Epithelial cell of esophagus (primary cell): ENCODE measurements around the gene UQCC2.

Source experiments
- DNase-seq: peaks from one replicate; pipeline ENCODE4 v3.0.0; 2010; ENCODE audit warnings: low read depth
- H3K4me3 ChIP-seq: 2 replicates; pipeline ENCODE4 v1.5.1; 2011; ENCODE audit warnings: mild to moderate bottlenecking, low read length, control low read depth
- TF ChIP-seq, protein P1 (sequence below): IDR thresholded peaks from 2 replicates; pipeline ENCODE4 v1.5.1; 2011; ENCODE audit warnings: low read depth, mild to moderate bottlenecking, low read length, control low read depth, inconsistent platforms; ENCODE audit not compliant: insufficient read depth; ENCODE audit errors: missing control alignments

The UQCC2 gene

DNA sequence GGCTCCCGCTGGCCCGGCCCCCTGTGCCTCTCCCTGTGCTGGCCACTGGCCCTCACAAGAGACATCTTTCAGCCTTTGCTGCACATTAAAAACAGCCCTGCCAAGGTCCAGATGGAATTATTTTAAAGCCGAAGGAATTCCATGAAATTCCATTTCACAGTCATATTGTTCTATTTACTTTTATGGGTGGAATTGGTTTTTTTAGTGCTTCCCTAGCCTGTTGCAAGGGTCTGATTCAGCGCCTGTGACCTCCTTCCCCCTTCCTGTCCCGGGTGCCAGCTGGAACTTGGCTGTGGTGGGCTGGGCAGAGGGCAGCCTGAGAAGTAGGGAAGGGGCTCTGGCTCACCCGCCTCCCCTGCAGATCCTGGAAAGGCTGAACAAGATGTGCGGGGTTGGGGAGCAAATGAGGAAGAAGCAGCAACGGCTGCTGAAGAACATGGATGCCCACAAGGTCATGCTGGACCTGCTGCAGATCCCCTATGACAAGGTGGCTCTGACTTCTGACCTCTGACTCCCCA, 34.3 kb downstream of the UQCC2 start:
- no peak for DNase-seq
- TF ChIP-seq, protein P1, sequence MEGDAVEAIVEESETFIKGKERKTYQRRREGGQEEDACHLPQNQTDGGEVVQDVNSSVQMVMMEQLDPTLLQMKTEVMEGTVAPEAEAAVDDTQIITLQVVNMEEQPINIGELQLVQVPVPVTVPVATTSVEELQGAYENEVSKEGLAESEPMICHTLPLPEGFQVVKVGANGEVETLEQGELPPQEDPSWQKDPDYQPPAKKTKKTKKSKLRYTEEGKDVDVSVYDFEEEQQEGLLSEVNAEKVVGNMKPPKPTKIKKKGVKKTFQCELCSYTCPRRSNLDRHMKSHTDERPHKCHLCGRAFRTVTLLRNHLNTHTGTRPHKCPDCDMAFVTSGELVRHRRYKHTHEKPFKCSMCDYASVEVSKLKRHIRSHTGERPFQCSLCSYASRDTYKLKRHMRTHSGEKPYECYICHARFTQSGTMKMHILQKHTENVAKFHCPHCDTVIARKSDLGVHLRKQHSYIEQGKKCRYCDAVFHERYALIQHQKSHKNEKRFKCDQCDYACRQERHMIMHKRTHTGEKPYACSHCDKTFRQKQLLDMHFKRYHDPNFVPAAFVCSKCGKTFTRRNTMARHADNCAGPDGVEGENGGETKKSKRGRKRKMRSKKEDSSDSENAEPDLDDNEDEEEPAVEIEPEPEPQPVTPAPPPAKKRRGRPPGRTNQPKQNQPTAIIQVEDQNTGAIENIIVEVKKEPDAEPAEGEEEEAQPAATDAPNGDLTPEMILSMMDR, result no peak
- no peak overlapping the region for H3K4me3 ChIP-seq

DNA sequence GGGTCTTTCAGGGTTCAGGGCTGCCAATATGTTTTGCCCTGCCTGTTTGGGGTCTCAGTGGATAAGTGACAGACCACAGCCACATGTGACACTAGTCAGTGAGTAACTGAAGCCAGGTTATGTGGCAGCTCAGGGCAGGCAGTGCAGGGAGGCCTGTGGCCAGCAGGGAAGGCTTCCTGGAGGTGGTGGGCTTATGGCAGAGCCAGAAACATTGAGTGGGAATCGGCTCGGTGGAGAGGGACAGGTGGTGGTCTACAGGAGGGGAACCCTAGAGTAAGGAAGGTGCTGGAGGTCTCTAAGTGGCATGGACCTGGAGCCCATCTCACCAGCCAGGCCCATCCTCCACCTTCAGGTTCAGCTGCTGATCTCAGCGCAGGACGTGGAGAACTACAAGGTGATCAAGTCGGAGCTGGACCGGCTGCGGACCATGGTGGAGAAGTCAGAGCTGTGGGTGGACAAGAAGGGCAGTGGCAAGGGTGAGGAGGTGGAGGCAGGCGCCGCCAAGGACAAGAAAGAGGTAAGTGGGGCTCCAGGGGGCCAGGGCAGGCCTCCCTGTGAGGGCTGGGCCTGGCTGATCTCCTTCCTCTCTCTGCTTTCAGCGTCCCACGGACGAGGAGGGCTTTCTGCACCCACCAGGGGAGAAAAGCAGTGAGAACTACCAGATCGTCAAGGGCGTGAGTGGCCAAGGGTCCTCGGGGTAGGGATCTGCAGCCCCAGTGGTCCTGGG, 34.9 kb downstream of the UQCC2 start:
- TF ChIP-seq, protein P1, result no peak
- no peak for DNase-seq
- no peak overlapping the region for H3K4me3 ChIP-seq

- DNase-seq, result no peak
- no peak overlapping the region for H3K4me3 ChIP-seq
- TF ChIP-seq, protein P1, result no peak
Observed at GRCh38 chr6:33675968-33676367, 35.5 kb downstream of the UQCC2 start.

DNA sequence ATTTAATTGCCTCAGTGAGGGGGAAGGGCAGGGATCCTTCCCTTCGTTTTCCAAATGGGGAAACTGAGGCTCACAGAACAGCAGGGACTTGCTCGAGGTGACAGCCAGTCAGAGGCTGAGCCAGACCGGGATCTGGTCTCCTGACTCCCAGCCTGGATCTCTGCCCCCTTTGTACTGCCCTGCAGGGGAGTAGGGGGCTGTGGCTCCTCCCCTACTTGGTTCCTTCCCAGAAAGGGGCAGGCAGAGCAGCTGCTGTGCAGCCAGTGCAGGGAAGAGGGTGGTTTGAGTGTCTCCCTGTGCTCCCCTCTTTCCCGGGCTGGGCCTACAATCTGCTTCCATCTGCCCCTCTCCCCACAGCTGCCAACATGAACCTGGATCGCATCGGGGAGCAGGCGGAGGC, 37.6 kb downstream of the UQCC2 start:
- no peak for DNase-seq
- TF ChIP-seq, protein P1, result no peak
- no peak overlapping the region for H3K4me3 ChIP-seq

GRCh38 chr6:33672808-33673207, 38.7 kb downstream of the UQCC2 start:
- no peak overlapping the region for H3K4me3 ChIP-seq
- peak; percentile 88 for DNase-seq
- TF ChIP-seq, protein P1, result peak; percentile 52

DNA sequence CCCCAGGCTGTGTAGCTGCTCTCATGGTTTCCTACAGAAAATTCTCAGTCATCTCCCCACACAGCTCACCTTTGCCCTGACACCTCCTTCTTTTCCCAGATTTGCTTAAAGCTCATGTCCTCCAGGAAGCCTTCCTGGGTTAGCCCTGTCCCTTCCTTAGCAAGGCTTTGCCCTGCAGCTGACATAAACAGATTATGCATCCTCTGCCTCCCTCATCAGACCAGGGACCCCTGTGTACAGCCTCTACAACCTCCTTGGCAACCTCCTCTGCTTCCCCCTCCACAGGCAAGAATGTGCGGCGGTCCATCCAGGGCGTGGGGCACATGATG, 39.8 kb downstream of the UQCC2 start:
- TF ChIP-seq, protein P1, result no peak
- no peak for DNase-seq
- no peak overlapping the region for H3K4me3 ChIP-seq

GRCh38 chr6:33670971-33671743, 40.3 kb downstream of the UQCC2 start:
- TF ChIP-seq, protein P1, result no peak
- H3K4me3 ChIP-seq, result no peak overlapping the region
- DNase-seq, result no peak
